Small intestine (tissue), 7 donors: ENCODE measurements around the gene GRHPR. TPM values are rescaled to one million over a fixed set of nuclear protein-coding genes. Genes with fewer than 3 reads are reported as not detected.
A peak's percentile ranks its signal among the peaks of the same experiment; 100 is the strongest.

Experiments used
- DNase-seq, 2 donors: peaks; one replicate each; pipeline versions ENCODE4 v3.0.0 to v3.0.0-alpha.2; 2013
- FAIRE-seq: peaks from 2 replicates; lab custom pipeline; 2012; peaks lifted over from hg19 to GRCh38; lab: Jason Lieb, UNC
- H3K27ac ChIP-seq, 3 donors: one replicate each; pipeline ENCODE4 v1.5.1; 2013; ENCODE audit warnings: low read length in 2 of 3, mild to moderate bottlenecking in 2 of 3, control low read depth in 1 of 3, inconsistent platforms in 1 of 3, low read depth in 1 of 3, moderate library complexity in 1 of 3
- H3K27me3 ChIP-seq, 3 donors: one replicate each; pipeline ENCODE4 v1.6.1; 2013; ENCODE audit warnings: low read length in 3 of 3, inconsistent platforms in 1 of 3; ENCODE audit not compliant: control insufficient read depth in 3 of 3, insufficient read depth in 3 of 3
- H3K36me3 ChIP-seq, 3 donors: one replicate each; pipeline ENCODE4 v1.6.1; 2013; ENCODE audit warnings: low read length in 3 of 3, inconsistent platforms in 1 of 3, low read depth in 1 of 3, mild to moderate bottlenecking in 1 of 3, moderate library complexity in 1 of 3; ENCODE audit not compliant: control insufficient read depth in 3 of 3, insufficient read depth in 2 of 3
- H3K4me1 ChIP-seq, 3 donors: one replicate each; pipeline ENCODE4 v1.6.1; 2013; ENCODE audit warnings: low read length in 2 of 3, inconsistent platforms in 1 of 3, low read depth in 1 of 3, mild to moderate bottlenecking in 1 of 3, moderate library complexity in 1 of 3; ENCODE audit not compliant: control insufficient read depth in 3 of 3, insufficient read depth in 2 of 3
- H3K4me3 ChIP-seq, 3 donors: one replicate each; pipeline ENCODE4 v1.5.1; 2013; ENCODE audit warnings: low read length in 3 of 3, control low read depth in 1 of 3, inconsistent platforms in 1 of 3, low read depth in 1 of 3, mild to moderate bottlenecking in 1 of 3, moderate library complexity in 1 of 3
- H3K9me3 ChIP-seq, 2 donors: one replicate each; pipeline ENCODE4 v1.6.1; 2013; ENCODE audit warnings: low read depth in 1 of 2, low read length in 1 of 2; ENCODE audit not compliant: control insufficient read depth in 2 of 2, insufficient read depth in 1 of 2
- WGBS, 3 donors: extraction: QIAGEN DNeasy Blood & Tissue Kit; methylation state at CpG; one replicate each; pipeline ENCODE4 v1.1.7; 2013; 5-methylcytosine and 5-hydroxymethylcytosine counted together
- polyA plus RNA-seq, 4 donors: library from polyadenylated mRNA; stranded (reverse) in 3 of 4; unstranded in 1 of 4; fragments of 200-250 nt in 3 of 4; fragments of 120-200 nt in 1 of 4; gene quantifications; one replicate each; pipeline versions ENCODE4 v1.2.1 to v1.2.3, GENCODE V29; 2013
- donor health status: healthy with polysubstance abuse.
- donor health status: control.
- donor health status: control.
- donor health status: Bipolar disorder and iron deficiency.
- donor health status: healthy.

The GRHPR gene
- polyA plus RNA-seq, 4 donors, result 103 to 134 (median 123) TPM

DNA sequence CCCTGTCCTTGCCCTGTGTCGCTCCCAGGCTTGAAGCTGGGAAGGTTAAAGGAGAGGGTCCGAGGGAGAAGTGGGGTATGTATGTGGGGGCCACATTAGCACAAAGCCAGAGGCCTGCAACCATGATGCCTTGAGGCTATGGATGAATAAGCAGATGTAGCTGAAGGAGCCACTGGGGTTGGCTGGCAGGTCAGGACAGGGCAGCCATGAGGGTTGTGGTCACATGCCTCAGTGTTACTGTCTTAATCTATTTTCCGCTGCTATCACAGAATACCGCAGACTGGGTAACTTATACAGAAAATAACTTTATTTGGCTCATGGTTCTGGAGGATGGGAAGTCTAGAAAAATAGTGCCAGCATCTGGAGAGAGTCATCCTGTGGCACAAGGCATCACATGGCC lies 9.2 kb upstream of the GRHPR start:
- H3K9me3 ChIP-seq, result no peaks in the 10 kb centered on the region
- DNase-seq (no peak), FAIRE-seq (no peak)
- H3K27ac ChIP-seq, result no peak overlapping the region
- H3K27me3 ChIP-seq, result no peaks in the 10 kb centered on the region
- no peaks in the 10 kb centered on the region for H3K36me3 ChIP-seq
- WGBS, 3 donors, result 93 to 96% (median 95%) methylated on average over 4 of the region's 4 CpGs
- H3K4me3 ChIP-seq, result no peak overlapping the region
- peaks cover 0 to 9% (median 0%) of the 10 kb centered on the region in 3 donors for H3K4me1 ChIP-seq

- FAIRE-seq, result no peak
These were observed 8.0 kb upstream of the GRHPR start for GRCh38 chr9:37414503-37414943.

GRCh38 chr9:37415011-37415719 lies 7.3 kb upstream of the GRHPR start:
- H3K9me3 ChIP-seq, result no peaks in the 10 kb centered on the region
- no peak overlapping the region for H3K4me3 ChIP-seq
- H3K27me3 ChIP-seq, result no peaks in the 10 kb centered on the region
- 25 to 28% (median 27%) methylated on average over 22 of the region's 22 CpGs for WGBS, 3 donors
- DNase-seq (peak; percentile 82 to 85), FAIRE-seq (no peak)
- H3K4me1 ChIP-seq, result peaks cover 0 to 9% (median 0%) of the 10 kb centered on the region in 3 donors
- no peaks in the 10 kb centered on the region for H3K36me3 ChIP-seq
- H3K27ac ChIP-seq, result no peak overlapping the region

More at GRCh38 chr9:37414503-37414943, 8.0 kb upstream of the GRHPR start:
- Histone ChIP-seq H3K27me3 (no peaks in the 10 kb centered on the region), H3K36me3 (no peaks in the 10 kb centered on the region), H3K4me1 (peaks cover 0 to 9% (median 0%) of the 10 kb centered on the region in 3 donors), H3K4me3 (no peak overlapping the region), H3K27ac (no peak overlapping the region), H3K9me3 (no peaks in the 10 kb centered on the region)
- WGBS, 3 donors, result 88 to 92% (median 90%) methylated on average over 10 of the region's 10 CpGs
- no peak for DNase-seq

GRCh38 chr9:37417252-37417803 lies 5.2 kb upstream of the GRHPR start:
- FAIRE-seq (no peak), DNase-seq (no peak)
- no peak overlapping the region for H3K4me3 ChIP-seq
- 85 to 92% (median 88%) methylated on average over 9 of the region's 9 CpGs for WGBS, 3 donors
- no peaks in the 10 kb centered on the region for H3K9me3 ChIP-seq
- no peak overlapping the region for H3K27ac ChIP-seq
- peaks cover 0 to 11% (median 2%) of the 10 kb centered on the region in 3 donors for H3K4me1 ChIP-seq
- H3K36me3 ChIP-seq, result no peaks in the 10 kb centered on the region
- H3K27me3 ChIP-seq, result no peaks in the 10 kb centered on the region

DNA sequence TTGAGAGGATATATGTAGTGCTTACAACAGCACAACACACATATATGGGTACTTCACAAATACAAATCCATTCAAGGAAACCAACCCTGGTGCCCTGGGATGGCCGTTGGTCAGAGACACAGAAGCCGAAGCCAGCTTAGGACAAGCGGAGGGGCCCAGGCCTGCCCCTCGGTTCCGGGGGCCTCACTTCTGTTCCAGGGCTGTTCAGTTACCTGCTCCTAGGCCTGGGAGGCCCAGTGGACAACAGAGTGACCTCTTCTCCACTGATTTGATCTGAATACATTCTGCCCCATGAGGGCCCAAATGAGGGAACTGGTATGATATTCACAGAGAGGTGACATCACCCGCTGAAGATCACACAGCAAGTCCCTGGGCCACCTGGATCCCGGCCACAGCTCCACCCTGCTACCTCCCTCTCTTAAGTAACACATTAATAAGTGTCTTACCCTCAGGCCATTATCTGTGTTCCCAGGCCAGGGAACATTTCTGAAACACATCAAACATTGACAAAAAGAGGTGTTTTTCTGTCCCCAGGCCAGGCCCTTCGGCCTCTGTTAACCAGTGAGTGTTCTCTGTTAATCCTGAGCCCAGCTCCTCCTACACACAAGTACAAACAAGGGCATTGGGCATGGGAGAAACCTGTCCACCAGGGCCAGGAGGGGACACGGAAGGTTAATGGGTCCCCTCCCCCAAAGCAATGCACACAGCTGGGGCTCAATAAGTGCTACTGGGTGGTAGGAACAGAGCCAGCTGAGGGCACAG lies 4.5 kb upstream of the GRHPR start:
- FAIRE-seq, result no peak
- H3K4me3 ChIP-seq, result no peak overlapping the region
- no peaks in the 10 kb centered on the region for H3K36me3 ChIP-seq
- no peak for DNase-seq
- H3K9me3 ChIP-seq, result no peaks in the 10 kb centered on the region
- no peaks in the 10 kb centered on the region for H3K27me3 ChIP-seq
- H3K27ac ChIP-seq, result no peak overlapping the region
- H3K4me1 ChIP-seq, result peaks cover 0 to 11% (median 2%) of the 10 kb centered on the region in 3 donors
- WGBS, 3 donors, result 87 to 93% (median 92%) methylated on average over 9 of the region's 9 CpGs

GRCh38 chr9:37419204-37419603 lies 3.3 kb upstream of the GRHPR start:
- WGBS, 3 donors, result 93 to 97% (median 95%) methylated on average over 5 of the region's 5 CpGs
- Histone ChIP-seq H3K36me3 (peaks cover 0 to 3% (median 0%) of the 10 kb centered on the region in 3 donors), H3K4me1 (peaks cover 0 to 22% (median 9%) of the 10 kb centered on the region in 3 donors), H3K9me3 (no peaks in the 10 kb centered on the region), H3K4me3 (no peak overlapping the region), H3K27ac (no peak overlapping the region), H3K27me3 (no peaks in the 10 kb centered on the region)
- no peak for FAIRE-seq
- no peak for DNase-seq

- no peaks in the 10 kb centered on the region for H3K27me3 ChIP-seq
- peaks cover 3 to 27% (median 13%) of the 10 kb centered on the region in 3 donors for H3K4me1 ChIP-seq
- FAIRE-seq, result no peak
- H3K4me3 ChIP-seq, result no peak overlapping the region
- no peak overlapping the region for H3K27ac ChIP-seq
- peaks cover 0 to 16% (median 0%) of the 10 kb centered on the region in 3 donors for H3K36me3 ChIP-seq
- DNase-seq, result no peak
- 83 to 87% (median 86%) methylated on average over 12 of the region's 12 CpGs for WGBS, 3 donors
- no peaks in the 10 kb centered on the region for H3K9me3 ChIP-seq
These were observed 2.0 kb upstream of the GRHPR start for GRCh38 chr9:37420271-37421215.
